Measurements from ENCODE around the gene TEN1.
"Not testable (repeated sequence)": the region's sequence is repeated elsewhere in the genome, so short reads cannot be mapped to it uniquely, and the experiment has no call there.

TEN1 gene

GRCh38 chr17:75978938-75979704, at the start of gene TEN1, which contains the start of gene ACOX1:
Gene TEN1, plus strand, starts transcription at chr17:75979240. Its CDS starts 6,953 bp downstream, at chr17:75986193.
Gene ACOX1, minus strand, starts transcription at chr17:75979166. Its CDS starts 93 bp downstream, at chr17:75979073.
- in situ Hi-C loops (cut with MboI; ENCODE audit: low sequenced_read_pairs) = no loop called here

GRCh38 chr17:75931062-75931461, 48.0 kb upstream of the TEN1 start:
- in situ Hi-C loops (cut with MboI; ENCODE audit: low sequenced_read_pairs) = no loop called here

GRCh38 chr17:75932852-75933251, 46.2 kb upstream of the TEN1 start:
- in situ Hi-C loops (cut with MboI; ENCODE audit: low sequenced_read_pairs) = no loop called here

- in situ Hi-C loops (cut with MboI; ENCODE audit: low sequenced_read_pairs) = no loop called here
Measured at GRCh38 chr17:75933808-75934207, 45.2 kb upstream of the TEN1 start.

GRCh38 chr17:75937652-75938051, 41.4 kb upstream of the TEN1 start:
- in situ Hi-C loops (cut with MboI; ENCODE audit: low sequenced_read_pairs) = no loop called here

- in situ Hi-C loops (cut with MboI; ENCODE audit: low sequenced_read_pairs) = no loop called here
Measured at GRCh38 chr17:75940727-75941441, 38.2 kb upstream of the TEN1 start, which contains the start of gene FBF1. Gene FBF1, minus strand, starts transcription at chr17:75941042. Its CDS starts 2,893 bp downstream, at chr17:75938149.

GRCh38 chr17:75941442-75941819, 37.6 kb upstream of the TEN1 start:
- in situ Hi-C loops (cut with MboI; ENCODE audit: low sequenced_read_pairs) = no loop called here

- in situ Hi-C loops (cut with MboI; ENCODE audit: low sequenced_read_pairs) = no loop called here
Measured at GRCh38 chr17:75942473-75942872, 36.6 kb upstream of the TEN1 start.

- in situ Hi-C loops (cut with MboI; ENCODE audit: low sequenced_read_pairs) = no loop called here
Measured at GRCh38 chr17:75943491-75943890, 35.5 kb upstream of the TEN1 start.

- in situ Hi-C loops (cut with MboI; ENCODE audit: low sequenced_read_pairs) = no loop called here
Measured at GRCh38 chr17:75945211-75945610, 33.8 kb upstream of the TEN1 start.

GRCh38 chr17:75950421-75950820, 28.6 kb upstream of the TEN1 start:
- in situ Hi-C loops (cut with MboI; ENCODE audit: low sequenced_read_pairs) = no loop called here

- in situ Hi-C loops (cut with MboI; ENCODE audit: low sequenced_read_pairs) = no loop called here
Measured at GRCh38 chr17:75950855-75951554, 28.0 kb upstream of the TEN1 start.

GRCh38 chr17:75959051-75959838, 19.8 kb upstream of the TEN1 start:
- in situ Hi-C loops (cut with MboI; ENCODE audit: low sequenced_read_pairs) = no loop called here

- in situ Hi-C loops (cut with MboI; ENCODE audit: low sequenced_read_pairs) = no loop called here
Measured at GRCh38 chr17:75959839-75960511, 19.1 kb upstream of the TEN1 start.

GRCh38 chr17:75965468-75965867, 13.6 kb upstream of the TEN1 start:
- in situ Hi-C loops (cut with MboI; ENCODE audit: low sequenced_read_pairs) = no loop called here

- in situ Hi-C loops (cut with MboI; ENCODE audit: low sequenced_read_pairs) = not testable (repeated sequence)
Measured at GRCh38 chr17:75969044-75969443, 10.0 kb upstream of the TEN1 start.

- in situ Hi-C loops (cut with MboI; ENCODE audit: low sequenced_read_pairs) = no loop called here
Measured at GRCh38 chr17:75970011-75970523, 9.0 kb upstream of the TEN1 start.

GRCh38 chr17:75970626-75971025, 8.4 kb upstream of the TEN1 start:
- in situ Hi-C loops (cut with MboI; ENCODE audit: low sequenced_read_pairs) = no loop called here

GRCh38 chr17:75975187-75975586, 3.9 kb upstream of the TEN1 start:
- in situ Hi-C loops (cut with MboI; ENCODE audit: low sequenced_read_pairs) = not testable (repeated sequence)

GRCh38 chr17:75975757-75976174, 3.3 kb upstream of the TEN1 start:
- in situ Hi-C loops (cut with MboI; ENCODE audit: low sequenced_read_pairs) = no loop called here
